Panc1 (cell line): ENCODE results near the gene CHST11. TPM values are rescaled to one million over a fixed set of nuclear protein-coding genes. Genes with fewer than 3 reads are reported as not detected.

Source experiments
- ATAC-seq: fragments of 200-7000 bp; cut with Tn5 transposase; 2 replicates; pipeline ENCODE4 v1.9.1; 2020; ENCODE audit warnings: mild to moderate bottlenecking, moderate library complexity
- BruUV-seq: library from RNA; stranded (reverse); fragments of 400-500 nt; replicated peaks from 2 replicates; lab custom pipeline; 2021; lab: Mats Ljungman, UMichigan
- CTCF ChIA-PET: fragments of 300-600 bp; sonication (Branson Sonifier 250); formaldehyde crosslinking; loops from one replicate; lab custom pipeline; 2022; ENCODE audit warnings: antibody characterized with exemption; lab: Charles Lee
- POLR2A ChIA-PET: fragments of 300-600 bp; sonication (Branson Sonifier 250); formaldehyde crosslinking; loops from one replicate; lab custom pipeline; 2022; ENCODE audit warnings: antibody characterized with exemption; lab: Charles Lee
- DNase-seq: peaks from one replicate; pipeline ENCODE4 v3.0.0-alpha.2; 2010; ENCODE audit warnings: low read depth, low spot score
- H3K27ac ChIP-seq: 2 replicates; pipeline ENCODE4 v1.5.1; 2011; ENCODE audit warnings: mild to moderate bottlenecking, low read length, inconsistent platforms
- H3K27me3 ChIP-seq: fragments of 200-500 bp; sonication (Bioruptor generic); 2 replicates; pipeline ENCODE4 v1.6.0; 2014; ENCODE audit warnings: low read length, inconsistent platforms; ENCODE audit not compliant: control insufficient read depth, insufficient read depth
- H3K36me3 ChIP-seq: fragments of 200-500 bp; sonication (Bioruptor generic); 2 replicates; pipeline ENCODE4 v1.5.1; 2014; ENCODE audit warnings: inconsistent platforms, mild to moderate bottlenecking, low read length, moderate library complexity; ENCODE audit not compliant: control insufficient read depth, insufficient read depth
- H3K4me1 ChIP-seq: 2 replicates; pipeline ENCODE4 v1.5.1; 2011; ENCODE audit warnings: inconsistent platforms, mild to moderate bottlenecking, low read length, moderate library complexity; ENCODE audit not compliant: control insufficient read depth, insufficient read depth
- H3K4me3 ChIP-seq, 2 experiments: 2 replicates each; pipeline ENCODE4 v1.5.1; 2011 to 2012; ENCODE audit warnings: low read depth in 2 of 2, low read length in 2 of 2, mild to moderate bottlenecking in 2 of 2, inconsistent platforms in 1 of 2, moderate library complexity in 1 of 2
- H3K9me3 ChIP-seq: fragments of 200-500 bp; sonication (Bioruptor generic); 2 replicates; pipeline ENCODE4 v1.5.1; 2014; ENCODE audit warnings: low read depth, mild to moderate bottlenecking, inconsistent platforms, low read length, moderate library complexity; ENCODE audit not compliant: control insufficient read depth, insufficient read depth
- POLR2AphosphoS5 ChIP-seq: IDR thresholded peaks from 2 replicates; pipeline ENCODE4 v1.6.1; 2012; ENCODE audit warnings: mild to moderate bottlenecking, low read depth, low read length, moderate library complexity
- SIN3A ChIP-seq: IDR thresholded peaks from 2 replicates; pipeline ENCODE4 v1.6.1; 2012; ENCODE audit warnings: low read depth, mild to moderate bottlenecking, low read length, moderate library complexity, borderline replicate concordance; ENCODE audit not compliant: insufficient read depth
- TCF7L2 ChIP-seq: IDR thresholded peaks from 2 replicates; pipeline ENCODE4 v1.6.1; 2011; ENCODE audit warnings: mild to moderate bottlenecking, low read depth, low read length, inconsistent platforms
- in situ Hi-C: cut with HindIII; loops from 2 replicates; pipeline ENCODE4 v1.10.0; 2016; ENCODE audit warnings: low sequenced_read_pairs, low pct_unique_long_range_greater_than_20kb
- intact Hi-C: fragments of 100-400 bp; cut with micrococcal nuclease; formaldehyde crosslinking; loops from one replicate; pipeline ENCODE4 v1.10.0; 2022; ENCODE audit not compliant: unreplicated experiment
- total RNA-seq: library from RNA; stranded (reverse); gene quantifications from one replicate; pipeline ENCODE4 v1.2.1, GENCODE V29; 2021; ENCODE audit not compliant: unreplicated experiment
- TF ChIP-seq, protein P1 (sequence below): fragments of 450-650 bp; IDR thresholded peaks from 2 replicates; pipeline ENCODE4 v1.5.1; 2017; ENCODE audit warnings: mild to moderate bottlenecking
- TF ChIP-seq, protein P2 (sequence below), 2 experiments: IDR thresholded peaks; 2 replicates each; pipeline ENCODE4 v1.6.1; 2011 to 2012; ENCODE audit warnings: low read depth in 2 of 2, control low read depth in 1 of 2, low read length in 1 of 2, mild to moderate bottlenecking in 1 of 2, moderate library complexity in 1 of 2; ENCODE audit not compliant: insufficient read depth in 1 of 2

Gene CHST11
- total RNA-seq, 1 experiment from 2014 or later = 11.4 TPM

DNA sequence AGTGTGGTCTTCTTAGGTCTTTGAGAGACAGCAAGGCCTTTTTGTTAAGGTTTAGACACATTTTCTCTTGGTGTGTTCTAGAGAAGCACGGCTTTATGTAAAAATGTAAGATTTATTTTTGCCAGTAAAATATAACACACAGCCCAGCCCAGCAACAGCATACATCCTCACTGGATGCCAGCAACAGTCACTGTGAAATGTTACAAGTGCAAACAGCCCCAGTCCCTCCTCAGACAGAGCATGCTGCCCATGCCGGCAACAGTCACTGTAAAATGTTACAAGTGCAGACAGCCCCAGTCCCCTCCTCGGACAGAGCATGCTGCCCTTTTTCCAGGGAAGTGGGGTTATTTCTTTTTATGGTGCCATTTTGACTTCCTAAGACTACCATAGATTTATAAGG is 207.6 kb downstream of the CHST11 start:
- no TSS peak for BruUV-seq
- CTCF ChIA-PET = no interaction called here
- Histone ChIP-seq H3K9me3 (no peaks in the 10 kb centered on the region), H3K4me3 (no peak overlapping the region), H3K4me1 (no peaks in the 10 kb centered on the region; the same call in 1 of the 2 replicates), H3K36me3 (no peaks in the 10 kb centered on the region), H3K27me3 (no peaks in the 10 kb centered on the region), H3K27ac (no peak overlapping the region)
- ATAC-seq = no peak
- POLR2A ChIA-PET = no interaction called here
- in situ Hi-C loops (no loop called here), intact Hi-C loops (no loop called here)
- no peak for DNase-seq
- TF ChIP-seq SIN3A = no peak
- TF ChIP-seq, protein P1, sequence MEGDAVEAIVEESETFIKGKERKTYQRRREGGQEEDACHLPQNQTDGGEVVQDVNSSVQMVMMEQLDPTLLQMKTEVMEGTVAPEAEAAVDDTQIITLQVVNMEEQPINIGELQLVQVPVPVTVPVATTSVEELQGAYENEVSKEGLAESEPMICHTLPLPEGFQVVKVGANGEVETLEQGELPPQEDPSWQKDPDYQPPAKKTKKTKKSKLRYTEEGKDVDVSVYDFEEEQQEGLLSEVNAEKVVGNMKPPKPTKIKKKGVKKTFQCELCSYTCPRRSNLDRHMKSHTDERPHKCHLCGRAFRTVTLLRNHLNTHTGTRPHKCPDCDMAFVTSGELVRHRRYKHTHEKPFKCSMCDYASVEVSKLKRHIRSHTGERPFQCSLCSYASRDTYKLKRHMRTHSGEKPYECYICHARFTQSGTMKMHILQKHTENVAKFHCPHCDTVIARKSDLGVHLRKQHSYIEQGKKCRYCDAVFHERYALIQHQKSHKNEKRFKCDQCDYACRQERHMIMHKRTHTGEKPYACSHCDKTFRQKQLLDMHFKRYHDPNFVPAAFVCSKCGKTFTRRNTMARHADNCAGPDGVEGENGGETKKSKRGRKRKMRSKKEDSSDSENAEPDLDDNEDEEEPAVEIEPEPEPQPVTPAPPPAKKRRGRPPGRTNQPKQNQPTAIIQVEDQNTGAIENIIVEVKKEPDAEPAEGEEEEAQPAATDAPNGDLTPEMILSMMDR = no peak
- no peak for TF ChIP-seq POLR2AphosphoS5
- TF ChIP-seq TCF7L2 = no peak
- TF ChIP-seq, protein P2, sequence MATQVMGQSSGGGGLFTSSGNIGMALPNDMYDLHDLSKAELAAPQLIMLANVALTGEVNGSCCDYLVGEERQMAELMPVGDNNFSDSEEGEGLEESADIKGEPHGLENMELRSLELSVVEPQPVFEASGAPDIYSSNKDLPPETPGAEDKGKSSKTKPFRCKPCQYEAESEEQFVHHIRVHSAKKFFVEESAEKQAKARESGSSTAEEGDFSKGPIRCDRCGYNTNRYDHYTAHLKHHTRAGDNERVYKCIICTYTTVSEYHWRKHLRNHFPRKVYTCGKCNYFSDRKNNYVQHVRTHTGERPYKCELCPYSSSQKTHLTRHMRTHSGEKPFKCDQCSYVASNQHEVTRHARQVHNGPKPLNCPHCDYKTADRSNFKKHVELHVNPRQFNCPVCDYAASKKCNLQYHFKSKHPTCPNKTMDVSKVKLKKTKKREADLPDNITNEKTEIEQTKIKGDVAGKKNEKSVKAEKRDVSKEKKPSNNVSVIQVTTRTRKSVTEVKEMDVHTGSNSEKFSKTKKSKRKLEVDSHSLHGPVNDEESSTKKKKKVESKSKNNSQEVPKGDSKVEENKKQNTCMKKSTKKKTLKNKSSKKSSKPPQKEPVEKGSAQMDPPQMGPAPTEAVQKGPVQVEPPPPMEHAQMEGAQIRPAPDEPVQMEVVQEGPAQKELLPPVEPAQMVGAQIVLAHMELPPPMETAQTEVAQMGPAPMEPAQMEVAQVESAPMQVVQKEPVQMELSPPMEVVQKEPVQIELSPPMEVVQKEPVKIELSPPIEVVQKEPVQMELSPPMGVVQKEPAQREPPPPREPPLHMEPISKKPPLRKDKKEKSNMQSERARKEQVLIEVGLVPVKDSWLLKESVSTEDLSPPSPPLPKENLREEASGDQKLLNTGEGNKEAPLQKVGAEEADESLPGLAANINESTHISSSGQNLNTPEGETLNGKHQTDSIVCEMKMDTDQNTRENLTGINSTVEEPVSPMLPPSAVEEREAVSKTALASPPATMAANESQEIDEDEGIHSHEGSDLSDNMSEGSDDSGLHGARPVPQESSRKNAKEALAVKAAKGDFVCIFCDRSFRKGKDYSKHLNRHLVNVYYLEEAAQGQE (IDR thresholded peaks at IDR 0.05; ENCODE audit: insufficient read depth in 1 of 2, low read depth in 2 of 2, low read length in 1 of 2) = no peak

DNA sequence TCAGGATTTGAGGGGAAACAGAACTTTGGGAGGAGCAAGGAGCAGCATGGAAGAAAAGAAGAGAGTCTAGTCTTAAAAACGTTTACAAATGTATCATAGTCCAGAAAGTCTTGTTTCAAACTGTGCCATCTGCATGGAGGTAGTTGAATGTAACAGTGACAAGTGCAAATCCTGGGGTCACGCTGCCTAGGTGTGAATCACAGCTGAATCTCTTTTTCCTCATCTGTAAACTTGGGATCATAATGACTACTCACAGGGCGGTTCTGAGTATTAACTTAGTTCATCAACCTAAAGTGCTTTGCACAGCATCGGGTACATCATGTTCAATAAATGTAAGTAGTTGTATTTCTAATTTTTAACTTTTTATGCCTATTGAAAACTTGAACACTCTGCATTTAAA is 208.5 kb downstream of the CHST11 start:
- H3K36me3 ChIP-seq = no peaks in the 10 kb centered on the region
- BruUV-seq = no TSS peak
- H3K9me3 ChIP-seq = no peaks in the 10 kb centered on the region
- in situ Hi-C loops (no loop called here), intact Hi-C loops (no loop called here)
- ChIA-PET POLR2A (no interaction called here), CTCF (no interaction called here)
- H3K27ac ChIP-seq = no peak overlapping the region
- TF ChIP-seq TCF7L2 (no peak), SIN3A (no peak), POLR2AphosphoS5 (no peak)
- TF ChIP-seq, protein P1 = no peak
- TF ChIP-seq, protein P2 (IDR thresholded peaks at IDR 0.05; ENCODE audit: insufficient read depth in 1 of 2, low read depth in 2 of 2, low read length in 1 of 2) = no peak
- H3K4me3 ChIP-seq = no peak overlapping the region
- H3K4me1 ChIP-seq = no peaks in the 10 kb centered on the region; the same call in 1 of the 2 replicates
- no peak for DNase-seq
- no peaks in the 10 kb centered on the region for H3K27me3 ChIP-seq
- no peak for ATAC-seq
